ENCODE measurements around the gene SESTD1. TPM values are rescaled to one million over a fixed set of nuclear protein-coding genes. Genes with fewer than 3 reads are reported as not detected.
"Not testable (repeated sequence)": the region's sequence is repeated elsewhere in the genome, so short reads cannot be mapped to it uniquely, and the experiment has no call there.

The SESTD1 gene
- total RNA-seq, 3 donors from 2014 or later (not counting 1 experiment from before 2014, with no cell fraction given): 14.7 to 25.2 (median 19.0) TPM

DNA sequence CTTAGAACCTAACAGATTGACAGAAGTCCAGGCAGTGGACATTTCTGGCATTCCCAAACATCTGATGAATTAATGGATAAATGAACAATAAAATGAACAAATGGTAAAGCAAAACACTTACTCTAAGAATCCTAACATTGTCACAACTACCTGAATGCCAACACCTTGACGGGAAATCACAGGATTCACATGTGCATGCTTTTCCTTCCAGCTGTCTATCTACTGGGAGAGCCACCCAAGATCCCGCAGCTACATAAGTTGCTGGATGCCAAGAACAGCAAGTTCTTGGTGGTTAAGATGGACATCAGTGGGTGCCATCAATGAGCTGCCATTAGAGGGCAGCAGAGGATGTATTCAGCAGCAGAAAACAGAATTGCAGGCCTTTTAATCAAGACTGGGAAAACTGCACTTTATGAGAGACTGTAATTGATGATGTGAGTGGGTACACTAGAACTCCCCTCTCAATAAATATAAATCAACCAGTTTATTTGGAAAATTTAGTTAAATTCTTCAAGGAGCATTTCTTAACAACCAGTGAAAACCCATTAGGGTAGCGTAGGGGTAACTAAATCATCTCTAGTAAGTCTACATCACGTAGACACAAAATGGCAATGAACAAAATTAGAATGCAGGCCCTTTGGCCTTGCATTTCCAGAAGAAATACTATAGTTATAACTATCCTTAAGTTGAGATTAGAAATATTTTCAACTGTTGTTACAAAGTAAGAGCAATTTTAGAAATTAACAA lies 45.6 kb downstream of the SESTD1 start:
- Mint-ChIP-seq H3K4me3 (no peak overlapping the region), H3K36me3 (no peaks in the 10 kb centered on the region), H3K4me1 (peaks cover 7% of the 10 kb centered on the region in 2 donors), H3K27me3 (ENCODE audit: low read depth in 2 of 2) (no peaks in the 10 kb centered on the region), H3K9me3 (no peaks in the 10 kb centered on the region), H3K27ac (no peak overlapping the region)
- intact Hi-C loops (cut with micrococcal nuclease): loop anchor here (1.0 to 5.0 kb wide), 3 partner anchors 123 to 533 kb away; no protein-coding TSS in a partner anchor
- DNase-seq: peak; percentile 27 to 80
- 57% methylated on average over 4 of the region's 4 CpGs for WGBS (ENCODE audit: insufficient coverage)
- Histone ChIP-seq H3K27ac (ENCODE audit: low read length) (no peak overlapping the region), H3K27me3 (ENCODE audit: control insufficient read depth, insufficient read depth, low read length) (no peaks in the 10 kb centered on the region), H3K4me3 (ENCODE audit: low read length) (no peak overlapping the region), H3K36me3 (ENCODE audit: control insufficient read depth, insufficient read depth, low read length) (no peaks in the 10 kb centered on the region), H3K4me1 (ENCODE audit: control insufficient read depth, insufficient read depth, low read length) (no peaks in the 10 kb centered on the region), H3K9me3 (ENCODE audit: control insufficient read depth, insufficient read depth, low read length) (no peaks in the 10 kb centered on the region)
- ATAC-seq: peak; percentile 50 to 80 (median 61)
- TF ChIP-seq, protein P1, sequence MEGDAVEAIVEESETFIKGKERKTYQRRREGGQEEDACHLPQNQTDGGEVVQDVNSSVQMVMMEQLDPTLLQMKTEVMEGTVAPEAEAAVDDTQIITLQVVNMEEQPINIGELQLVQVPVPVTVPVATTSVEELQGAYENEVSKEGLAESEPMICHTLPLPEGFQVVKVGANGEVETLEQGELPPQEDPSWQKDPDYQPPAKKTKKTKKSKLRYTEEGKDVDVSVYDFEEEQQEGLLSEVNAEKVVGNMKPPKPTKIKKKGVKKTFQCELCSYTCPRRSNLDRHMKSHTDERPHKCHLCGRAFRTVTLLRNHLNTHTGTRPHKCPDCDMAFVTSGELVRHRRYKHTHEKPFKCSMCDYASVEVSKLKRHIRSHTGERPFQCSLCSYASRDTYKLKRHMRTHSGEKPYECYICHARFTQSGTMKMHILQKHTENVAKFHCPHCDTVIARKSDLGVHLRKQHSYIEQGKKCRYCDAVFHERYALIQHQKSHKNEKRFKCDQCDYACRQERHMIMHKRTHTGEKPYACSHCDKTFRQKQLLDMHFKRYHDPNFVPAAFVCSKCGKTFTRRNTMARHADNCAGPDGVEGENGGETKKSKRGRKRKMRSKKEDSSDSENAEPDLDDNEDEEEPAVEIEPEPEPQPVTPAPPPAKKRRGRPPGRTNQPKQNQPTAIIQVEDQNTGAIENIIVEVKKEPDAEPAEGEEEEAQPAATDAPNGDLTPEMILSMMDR (IDR thresholded peaks at IDR 0.05): peak; percentile 89

DNA sequence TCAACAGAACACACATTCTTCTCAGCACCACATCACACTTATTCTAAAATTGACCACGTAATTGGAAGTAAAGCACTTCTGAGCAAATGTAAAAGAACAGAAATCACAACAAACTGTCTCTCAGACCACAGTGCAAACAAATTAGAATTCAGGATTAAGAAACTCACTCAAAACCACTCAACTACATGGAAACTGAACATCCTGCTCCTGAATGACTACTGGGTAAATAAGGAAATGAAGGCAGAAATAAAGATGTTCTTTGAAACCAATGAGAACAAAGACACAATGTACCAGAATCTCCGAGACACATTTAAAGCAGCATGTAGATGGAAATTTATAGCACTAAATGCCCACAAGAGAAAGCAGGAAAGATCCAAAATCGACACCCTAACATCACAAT lies 50.0 kb downstream of the SESTD1 start:
- intact Hi-C loops (cut with micrococcal nuclease): loop anchor here (5.0 kb wide), 2 partner anchors 128 to 538 kb away; no protein-coding TSS in a partner anchor
- not testable (repeated sequence) for ATAC-seq; H3K36me3 ChIP-seq (ENCODE audit: control insufficient read depth, insufficient read depth, low read length); H3K27me3 ChIP-seq (ENCODE audit: control insufficient read depth, insufficient read depth, low read length); H3K9me3 Mint-ChIP-seq; H3K4me3 ChIP-seq (ENCODE audit: low read length); H3K27me3 Mint-ChIP-seq (ENCODE audit: low read depth in 2 of 2); H3K27ac Mint-ChIP-seq; H3K27ac ChIP-seq (ENCODE audit: low read length); H3K4me3 Mint-ChIP-seq; DNase-seq; H3K4me1 ChIP-seq (ENCODE audit: control insufficient read depth, insufficient read depth, low read length); H3K9me3 ChIP-seq (ENCODE audit: control insufficient read depth, insufficient read depth, low read length); H3K36me3 Mint-ChIP-seq
- 73% methylated on average over 3 of the region's 3 CpGs for WGBS (ENCODE audit: insufficient coverage)
- H3K4me1 Mint-ChIP-seq: peaks cover 10% of the 10 kb centered on the region in 2 donors

DNA sequence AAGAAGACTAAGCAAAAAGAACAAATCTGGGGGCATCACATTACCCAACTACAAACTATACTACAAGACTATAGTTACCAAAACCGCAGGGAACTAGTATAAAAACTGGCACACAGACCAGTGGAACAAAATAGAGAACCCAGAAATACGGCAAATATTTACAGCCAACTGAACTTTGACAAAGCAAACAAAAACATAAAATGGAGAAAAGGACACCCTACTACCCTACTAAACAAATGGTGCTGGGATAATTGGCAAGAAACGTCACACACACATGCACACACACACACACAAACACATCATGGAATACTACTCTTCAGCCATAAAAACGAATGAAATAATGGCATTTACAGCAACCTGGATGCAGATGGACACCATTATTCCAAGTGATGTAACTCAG lies 53.3 kb downstream of the SESTD1 start:
- H3K9me3 Mint-ChIP-seq: peaks cover 3 to 7% of the 10 kb centered on the region in 2 donors
- ATAC-seq (no peak), DNase-seq (no peak)
- H3K4me1 Mint-ChIP-seq: peaks cover 14 to 23% of the 10 kb centered on the region in 2 donors
- TF ChIP-seq, protein P1 (IDR thresholded peaks at IDR 0.05): no peak
- 89% methylated on average over 4 of the region's 4 CpGs for WGBS (ENCODE audit: insufficient coverage)
- H3K4me3 Mint-ChIP-seq: no peak overlapping the region
- no peak overlapping the region for H3K27ac ChIP-seq (ENCODE audit: low read length)
- H3K27me3 ChIP-seq (ENCODE audit: control insufficient read depth, insufficient read depth, low read length): no peaks in the 10 kb centered on the region
- no peaks in the 10 kb centered on the region for H3K4me1 ChIP-seq (ENCODE audit: control insufficient read depth, insufficient read depth, low read length)
- no peaks in the 10 kb centered on the region for H3K9me3 ChIP-seq (ENCODE audit: control insufficient read depth, insufficient read depth, low read length)
- intact Hi-C loops (cut with micrococcal nuclease): no loop called here
- no peaks in the 10 kb centered on the region for H3K27me3 Mint-ChIP-seq (ENCODE audit: low read depth in 2 of 2)
- no peaks in the 10 kb centered on the region for H3K36me3 ChIP-seq (ENCODE audit: control insufficient read depth, insufficient read depth, low read length)
- no peak overlapping the region for H3K4me3 ChIP-seq (ENCODE audit: low read length)
- H3K27ac Mint-ChIP-seq: no peak overlapping the region
- peaks cover 15% of the 10 kb centered on the region for H3K36me3 Mint-ChIP-seq

DNA sequence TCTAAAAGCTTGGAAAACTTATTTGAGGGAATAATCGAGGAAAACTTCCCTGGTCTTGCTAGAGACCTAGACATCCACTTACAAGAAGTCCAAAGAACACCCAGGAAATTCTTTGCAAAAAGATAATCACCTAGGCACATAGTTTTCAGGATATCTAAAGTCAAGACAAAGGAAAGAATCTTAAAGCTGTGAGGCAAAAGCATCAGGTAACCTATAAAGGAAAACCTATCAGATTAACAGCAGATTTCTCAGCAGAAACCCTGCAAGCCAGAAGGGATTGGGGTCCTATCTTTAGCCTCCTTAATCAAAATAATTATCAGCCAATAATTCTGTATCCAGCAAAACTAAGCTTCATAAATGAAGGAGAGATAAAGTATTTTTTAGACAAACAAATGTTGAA lies 56.4 kb downstream of the SESTD1 start:
- Mint-ChIP-seq H3K4me1 (peaks cover 6 to 28% of the 10 kb centered on the region in 2 donors), H3K36me3 (peaks cover 15% of the 10 kb centered on the region)
- H3K27ac ChIP-seq (ENCODE audit: low read length); H3K4me3 ChIP-seq (ENCODE audit: low read length); H3K9me3 ChIP-seq (ENCODE audit: control insufficient read depth, insufficient read depth, low read length); H3K36me3 ChIP-seq (ENCODE audit: control insufficient read depth, insufficient read depth, low read length); H3K4me3 Mint-ChIP-seq; DNase-seq; intact Hi-C loops (cut with micrococcal nuclease); H3K27me3 ChIP-seq (ENCODE audit: control insufficient read depth, insufficient read depth, low read length); H3K27me3 Mint-ChIP-seq (ENCODE audit: low read depth in 2 of 2); ATAC-seq; H3K9me3 Mint-ChIP-seq; H3K4me1 ChIP-seq (ENCODE audit: control insufficient read depth, insufficient read depth, low read length); H3K27ac Mint-ChIP-seq: not testable (repeated sequence)
- WGBS (ENCODE audit: insufficient coverage): no CpG with 5 or more reads among the region's 1 CpG
